ENCODE results near the gene ESR2. TPM values are rescaled to one million over a fixed set of nuclear protein-coding genes. Genes with fewer than 3 reads are reported as not detected.

The ESR2 gene
- polyA plus RNA-seq, 1 experiment = not detected

DNA sequence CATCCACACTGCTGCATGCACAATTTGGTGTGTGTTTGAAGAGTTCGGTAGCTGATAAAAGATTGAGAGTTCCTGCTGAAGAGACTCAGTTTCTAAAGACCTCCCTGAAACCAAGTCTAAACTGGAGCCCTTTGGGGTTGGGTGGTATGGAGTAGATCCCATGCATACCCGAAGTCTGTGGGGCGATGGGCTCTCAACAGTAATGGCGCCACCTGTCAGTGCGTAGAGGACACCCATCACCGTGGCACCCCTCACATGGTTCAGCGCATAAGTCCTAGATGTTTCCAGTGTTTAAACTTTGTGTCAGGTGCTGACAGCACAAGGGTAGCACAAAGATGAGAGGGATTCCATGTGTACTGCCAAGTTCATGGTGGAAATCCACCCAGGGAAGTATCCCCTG, 85.9 kb downstream of the ESR2 start:
- TF ChIP-seq, protein P1, sequence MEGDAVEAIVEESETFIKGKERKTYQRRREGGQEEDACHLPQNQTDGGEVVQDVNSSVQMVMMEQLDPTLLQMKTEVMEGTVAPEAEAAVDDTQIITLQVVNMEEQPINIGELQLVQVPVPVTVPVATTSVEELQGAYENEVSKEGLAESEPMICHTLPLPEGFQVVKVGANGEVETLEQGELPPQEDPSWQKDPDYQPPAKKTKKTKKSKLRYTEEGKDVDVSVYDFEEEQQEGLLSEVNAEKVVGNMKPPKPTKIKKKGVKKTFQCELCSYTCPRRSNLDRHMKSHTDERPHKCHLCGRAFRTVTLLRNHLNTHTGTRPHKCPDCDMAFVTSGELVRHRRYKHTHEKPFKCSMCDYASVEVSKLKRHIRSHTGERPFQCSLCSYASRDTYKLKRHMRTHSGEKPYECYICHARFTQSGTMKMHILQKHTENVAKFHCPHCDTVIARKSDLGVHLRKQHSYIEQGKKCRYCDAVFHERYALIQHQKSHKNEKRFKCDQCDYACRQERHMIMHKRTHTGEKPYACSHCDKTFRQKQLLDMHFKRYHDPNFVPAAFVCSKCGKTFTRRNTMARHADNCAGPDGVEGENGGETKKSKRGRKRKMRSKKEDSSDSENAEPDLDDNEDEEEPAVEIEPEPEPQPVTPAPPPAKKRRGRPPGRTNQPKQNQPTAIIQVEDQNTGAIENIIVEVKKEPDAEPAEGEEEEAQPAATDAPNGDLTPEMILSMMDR (IDR thresholded peaks at IDR 0.05; ENCODE audit: insufficient read depth, low read depth, low read length) = no peak
- no peaks in the 10 kb centered on the region for H3K27me3 ChIP-seq (ENCODE audit: control insufficient read depth, insufficient read depth, low read length)
- POLR2A ChIA-PET = no interaction called here

DNA sequence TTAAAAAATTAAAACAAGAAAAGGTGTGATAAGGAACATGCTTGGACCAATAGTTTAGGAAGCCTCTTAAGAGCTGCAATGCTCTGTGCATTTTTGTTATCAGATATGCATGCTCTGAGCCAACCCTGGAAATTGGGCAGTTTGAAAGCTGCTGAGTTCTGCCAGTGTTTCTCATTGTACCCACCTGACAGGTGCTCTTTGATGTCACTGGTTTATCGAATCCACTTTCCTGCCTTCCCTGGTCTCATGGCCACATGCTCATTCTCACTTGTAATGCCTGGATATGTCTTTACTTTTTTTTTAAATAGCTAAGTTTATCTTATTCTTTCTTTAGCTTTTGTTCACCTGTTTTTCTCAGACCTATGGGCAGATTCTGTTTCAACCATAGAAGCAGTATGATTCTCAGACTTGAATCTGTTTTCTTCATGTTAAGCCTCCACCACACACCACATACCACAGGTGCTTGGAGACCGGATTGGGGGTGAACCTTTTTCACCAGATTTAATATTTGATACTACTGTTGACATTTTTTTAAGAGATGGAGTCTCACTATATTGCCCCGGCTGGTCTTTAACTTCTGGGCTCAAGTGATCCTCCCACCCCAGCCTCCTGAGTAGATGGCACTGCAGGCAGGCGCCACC, 90.7 kb downstream of the ESR2 start:
- H3K27me3 ChIP-seq (ENCODE audit: control insufficient read depth, insufficient read depth, low read length) = no peaks in the 10 kb centered on the region
- no peaks in the 10 kb centered on the region for H3K36me3 ChIP-seq (ENCODE audit: control insufficient read depth, insufficient read depth, low read length)
- DNase-seq (ENCODE audit: low read depth) = no peak
- no peak overlapping the region for H3K4me3 ChIP-seq (ENCODE audit: low read depth, low read length)
- TF ChIP-seq, protein P1 (IDR thresholded peaks at IDR 0.05; ENCODE audit: insufficient read depth, low read depth, low read length) = no peak
- CTCF ChIA-PET = interaction anchor here (0.6 to 2.1 kb wide), 2 partner anchors 11 to 77 kb away, joined by 4 to 5 read pairs; no protein-coding TSS in a partner anchor
- POLR2A ChIA-PET = interaction anchor here (0.6 kb wide), 1 partner anchor 129 kb away, joined by 3 read pairs; no protein-coding TSS in a partner anchor

More for the DNA sequence above, 85.9 kb downstream of the ESR2 start:
- CTCF ChIA-PET = interaction anchor here (1.0 kb wide), 1 partner anchor 14 kb away, joined by 3 read pairs; no protein-coding TSS in a partner anchor
- no peak for DNase-seq (ENCODE audit: low read depth)
- H3K4me3 ChIP-seq (ENCODE audit: low read depth, low read length) = no peak overlapping the region
- H3K36me3 ChIP-seq (ENCODE audit: control insufficient read depth, insufficient read depth, low read length) = peaks cover 2% of the 10 kb centered on the region; the same call in 1 of the 2 replicates

DNA sequence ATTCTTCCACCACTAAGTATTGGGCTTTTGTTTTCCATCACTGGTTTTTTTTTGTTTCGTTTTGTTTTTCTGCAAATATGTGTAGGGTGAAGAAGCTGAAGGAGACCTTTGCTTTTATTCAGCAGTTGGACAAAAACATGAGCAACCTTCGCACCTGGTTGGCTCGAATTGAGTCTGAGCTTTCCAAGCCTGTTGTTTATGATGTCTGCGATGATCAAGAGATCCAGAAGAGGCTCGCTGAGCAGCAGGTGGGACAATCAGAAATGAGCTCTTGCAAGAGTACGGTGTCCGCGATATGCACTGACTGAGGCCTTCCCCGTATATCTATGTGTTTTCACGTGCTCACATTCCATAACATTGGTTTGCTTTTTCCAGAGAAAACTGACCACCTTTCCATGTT, 91.5 kb downstream of the ESR2 start:
- Histone ChIP-seq H3K27me3 (ENCODE audit: control insufficient read depth, insufficient read depth, low read length) (no peaks in the 10 kb centered on the region), H3K4me3 (ENCODE audit: low read depth, low read length) (no peak overlapping the region), H3K36me3 (ENCODE audit: control insufficient read depth, insufficient read depth, low read length) (no peaks in the 10 kb centered on the region)
- ChIA-PET POLR2A (interaction anchor here (0.6 kb wide), 1 partner anchor 128 kb away, joined by 3 read pairs; no protein-coding TSS in a partner anchor), CTCF (interaction anchor here (2.1 kb wide), 1 partner anchor 10 kb away, joined by 5 read pairs; no protein-coding TSS in a partner anchor)
- TF ChIP-seq, protein P1 (IDR thresholded peaks at IDR 0.05; ENCODE audit: insufficient read depth, low read depth, low read length) = no peak
- no peak for DNase-seq (ENCODE audit: low read depth)

- DNase-seq (ENCODE audit: low read depth) = no peak
- Histone ChIP-seq H3K36me3 (ENCODE audit: control insufficient read depth, insufficient read depth, low read length) (no peaks in the 10 kb centered on the region), H3K27me3 (ENCODE audit: control insufficient read depth, insufficient read depth, low read length) (no peaks in the 10 kb centered on the region), H3K4me3 (ENCODE audit: low read depth, low read length) (no peak overlapping the region)
- POLR2A ChIA-PET = no interaction called here
- TF ChIP-seq, protein P1 (IDR thresholded peaks at IDR 0.05; ENCODE audit: insufficient read depth, low read depth, low read length) = no peak
- CTCF ChIA-PET = interaction anchor here (1.9 kb wide), 1 partner anchor 8 kb away, joined by 5 read pairs; no protein-coding TSS in a partner anchor
These were observed 92.1 kb downstream of the ESR2 start for GRCh38 chr14:64201921-64202545.

GRCh38 chr14:64201296-64201695, 92.9 kb downstream of the ESR2 start:
- ChIA-PET POLR2A (no interaction called here), CTCF (interaction anchor here (1.9 kb wide), 1 partner anchor 9 kb away, joined by 5 read pairs; no protein-coding TSS in a partner anchor)
- TF ChIP-seq, protein P1 (IDR thresholded peaks at IDR 0.05; ENCODE audit: insufficient read depth, low read depth, low read length) = no peak
- no peak for DNase-seq (ENCODE audit: low read depth)
- Histone ChIP-seq H3K4me3 (ENCODE audit: low read depth, low read length) (no peak overlapping the region), H3K36me3 (ENCODE audit: control insufficient read depth, insufficient read depth, low read length) (no peaks in the 10 kb centered on the region), H3K27me3 (ENCODE audit: control insufficient read depth, insufficient read depth, low read length) (no peaks in the 10 kb centered on the region)
